Measurements from ENCODE around the gene KNDC1.
A peak's percentile ranks its signal among the peaks of the same experiment; 100 is the strongest.

KNDC1 gene

DNA sequence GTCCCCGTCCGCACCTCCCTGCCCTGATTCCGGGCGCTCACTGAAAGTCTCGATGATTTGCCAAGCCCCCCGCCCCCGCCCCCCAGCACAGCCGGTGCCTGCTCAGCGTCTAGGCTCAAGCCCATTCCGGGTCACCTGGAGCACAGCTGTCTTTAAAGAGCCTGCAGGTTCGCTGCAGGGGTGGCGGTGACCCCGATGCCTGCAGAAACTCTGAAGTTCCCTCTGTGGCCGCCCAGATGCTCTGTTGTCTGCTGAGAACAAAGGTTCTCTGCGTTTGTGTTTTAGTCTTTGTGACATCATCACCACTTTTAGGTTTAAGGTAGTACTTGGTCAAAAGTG lies 78.4 kb downstream of the KNDC1 start:
- no peak overlapping the region for H3K4me2 ChIP-seq (ENCODE audit: low read length, poor library complexity, severe bottlenecking)
- no peak overlapping the region for H2BK12ac ChIP-seq (ENCODE audit: low read length in 2 of 2)
- H2AK5ac ChIP-seq (ENCODE audit: low read length, severe bottlenecking), result no peak overlapping the region
- H3K79me1 ChIP-seq (replicated peaks; ENCODE audit: low read length, poor library complexity, severe bottlenecking), result no peaks in the 10 kb centered on the region
- peaks cover 67 to 75% of the 10 kb centered on the region in 2 experiments for H3K27me3 ChIP-seq (ENCODE audit: control insufficient read depth in 1 of 2, insufficient read depth in 1 of 2, low read length in 2 of 2)
- no peak overlapping the region for H3K27ac ChIP-seq (ENCODE audit: low read length, poor library complexity, severe bottlenecking)
- H2BK120ac ChIP-seq (ENCODE audit: low read depth, low read length), result no peak overlapping the region
- no peak for DNase-seq
- H3K14ac ChIP-seq (ENCODE audit: low read length in 2 of 2), result no peak overlapping the region
- H3K4me1 ChIP-seq (ENCODE audit: control insufficient read depth, insufficient read depth, low read depth, low read length), result peaks cover 28% of the 10 kb centered on the region
- no peak overlapping the region for H4K91ac ChIP-seq (ENCODE audit: low read length)
- H3K23ac ChIP-seq (ENCODE audit: low read length in 2 of 2), result no peak overlapping the region
- no peak overlapping the region for H3K4me3 ChIP-seq (ENCODE audit: insufficient read depth in 1 of 2, low read depth in 1 of 2, low read length in 2 of 2)
- no peaks in the 10 kb centered on the region for H3K36me3 ChIP-seq (ENCODE audit: control insufficient read depth in 1 of 2, insufficient read depth in 2 of 2, low read depth in 1 of 2, low read length in 2 of 2)
- no peak overlapping the region for H4K8ac ChIP-seq (ENCODE audit: low read length)
- H2BK5ac ChIP-seq (ENCODE audit: low read depth, low read length, poor library complexity, severe bottlenecking), result no peak overlapping the region
- no peak overlapping the region for H3K9ac ChIP-seq (ENCODE audit: low read length)
- no peak overlapping the region for H2AFZ ChIP-seq (ENCODE audit: low read depth, low read length)
- H3K18ac ChIP-seq (ENCODE audit: low read depth in 1 of 2, low read length in 2 of 2), result no peak overlapping the region
- H3K4ac ChIP-seq (ENCODE audit: low read depth in 1 of 2, low read length in 2 of 2), result no peak overlapping the region
- H2BK15ac ChIP-seq (ENCODE audit: low read depth, poor library complexity, severe bottlenecking), result no peak overlapping the region
- 11% methylated on average over 14 of the region's 15 CpGs for WGBS
- no peaks in the 10 kb centered on the region for H3K9me3 ChIP-seq (ENCODE audit: control insufficient read depth, low read length)

DNA sequence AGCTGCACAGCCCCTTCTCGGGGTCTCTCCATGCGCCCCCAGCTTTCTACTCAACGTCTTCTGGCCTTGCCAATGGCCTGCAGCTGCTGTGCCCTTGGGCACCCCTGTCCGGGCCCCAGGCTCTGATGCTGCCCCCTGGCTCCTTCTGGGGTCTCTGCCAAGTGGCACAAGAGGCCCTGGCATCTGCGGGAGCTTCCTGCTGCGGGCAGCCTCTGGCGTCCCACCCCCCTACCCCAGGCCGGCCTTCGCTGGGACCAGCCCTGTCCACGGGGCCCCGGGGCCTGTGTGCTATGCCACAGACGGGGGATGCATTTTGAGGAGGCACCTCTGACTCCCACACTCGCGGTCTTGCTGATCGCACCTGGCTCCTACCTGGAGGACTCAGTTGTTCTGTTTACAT lies 80.0 kb downstream of the KNDC1 start:
- Histone ChIP-seq H3K36me3 (ENCODE audit: control insufficient read depth in 1 of 2, insufficient read depth in 2 of 2, low read depth in 1 of 2, low read length in 2 of 2) (no peaks in the 10 kb centered on the region), H3K14ac (ENCODE audit: low read length in 2 of 2) (no peak overlapping the region)

DNA sequence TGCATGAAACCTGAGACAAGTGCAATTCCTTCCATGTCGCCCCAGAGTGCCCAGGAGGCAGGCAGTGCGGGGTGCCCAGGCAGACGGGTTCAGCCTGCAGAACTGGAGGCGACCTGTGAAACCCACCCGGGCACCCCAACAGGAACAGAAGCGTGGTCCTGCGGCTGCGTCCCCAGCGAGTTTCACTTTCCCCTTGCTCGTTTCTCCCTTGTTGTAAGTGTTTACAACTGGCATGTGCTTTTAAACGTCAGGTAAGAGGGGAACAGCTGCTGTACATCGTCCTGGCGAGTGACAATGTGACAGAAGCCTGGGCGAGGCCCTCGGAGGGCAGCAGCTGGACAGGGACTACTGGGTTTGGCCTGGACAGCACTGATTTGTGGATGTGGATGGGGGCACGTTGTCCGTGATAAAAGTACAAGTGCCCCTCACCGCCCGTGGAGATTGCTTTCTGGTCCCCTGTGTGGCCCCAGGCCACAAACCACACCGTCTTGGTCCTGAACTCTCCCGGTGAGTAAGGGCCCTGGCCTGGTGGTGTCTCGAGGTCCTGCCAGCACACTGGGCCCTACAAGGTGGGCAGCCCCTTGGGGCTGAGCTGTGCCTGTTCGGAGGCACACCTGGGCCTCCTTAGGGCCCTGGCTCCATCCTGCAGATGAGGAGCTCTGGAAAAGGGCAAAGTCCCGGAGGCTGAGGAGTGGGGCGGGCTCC lies 81.6 kb downstream of the KNDC1 start:
- Histone ChIP-seq H3K9me3 (ENCODE audit: control insufficient read depth, low read length) (no peaks in the 10 kb centered on the region), H3K79me1 (replicated peaks; ENCODE audit: low read length, poor library complexity, severe bottlenecking) (no peaks in the 10 kb centered on the region), H3K18ac (ENCODE audit: low read depth in 1 of 2, low read length in 2 of 2) (no peak overlapping the region), H2BK5ac (ENCODE audit: low read depth, low read length, poor library complexity, severe bottlenecking) (no peak overlapping the region), H3K4me3 (ENCODE audit: insufficient read depth in 1 of 2, low read depth in 1 of 2, low read length in 2 of 2) (no peak overlapping the region), H3K4me1 (ENCODE audit: control insufficient read depth, insufficient read depth, low read depth, low read length) (peaks cover 19% of the 10 kb centered on the region), H3K9ac (ENCODE audit: low read length) (no peak overlapping the region), H3K23ac (ENCODE audit: low read length in 2 of 2) (no peak overlapping the region), H3K27ac (ENCODE audit: low read length, poor library complexity, severe bottlenecking) (no peak overlapping the region), H3K4me2 (ENCODE audit: low read length, poor library complexity, severe bottlenecking) (no peak overlapping the region), H3K14ac (ENCODE audit: low read length in 2 of 2) (no peak overlapping the region), H2BK12ac (ENCODE audit: low read length in 2 of 2) (no peak overlapping the region), H2AFZ (ENCODE audit: low read depth, low read length) (no peak overlapping the region), H2BK120ac (ENCODE audit: low read depth, low read length) (no peak overlapping the region), H2BK15ac (ENCODE audit: low read depth, poor library complexity, severe bottlenecking) (no peak overlapping the region), H4K8ac (ENCODE audit: low read length) (no peak overlapping the region), H3K36me3 (ENCODE audit: control insufficient read depth in 1 of 2, insufficient read depth in 2 of 2, low read depth in 1 of 2, low read length in 2 of 2) (no peaks in the 10 kb centered on the region), H4K91ac (ENCODE audit: low read length) (no peak overlapping the region), H3K4ac (ENCODE audit: low read depth in 1 of 2, low read length in 2 of 2) (no peak overlapping the region), H2AK5ac (ENCODE audit: low read length, severe bottlenecking) (no peak overlapping the region), H3K27me3 (ENCODE audit: control insufficient read depth in 1 of 2, insufficient read depth in 1 of 2, low read length in 2 of 2) (peaks cover 51 to 82% of the 10 kb centered on the region in 2 experiments)
- 83% methylated on average over 25 of the region's 25 CpGs for whole genome bisulfite sequencing
- DNase-seq, result no peak

More for the DNA sequence above, 80.0 kb downstream of the KNDC1 start:
- H4K8ac ChIP-seq (ENCODE audit: low read length), result no peak overlapping the region
- no peak overlapping the region for H3K18ac ChIP-seq (ENCODE audit: low read depth in 1 of 2, low read length in 2 of 2)
- no peak overlapping the region for H2AFZ ChIP-seq (ENCODE audit: low read depth, low read length)
- no peak overlapping the region for H2BK5ac ChIP-seq (ENCODE audit: low read depth, low read length, poor library complexity, severe bottlenecking)
- H2BK120ac ChIP-seq (ENCODE audit: low read depth, low read length), result no peak overlapping the region
- no peak overlapping the region for H3K9ac ChIP-seq (ENCODE audit: low read length)
- H3K9me3 ChIP-seq (ENCODE audit: control insufficient read depth, low read length), result no peaks in the 10 kb centered on the region
- no peaks in the 10 kb centered on the region for H3K79me1 ChIP-seq (replicated peaks; ENCODE audit: low read length, poor library complexity, severe bottlenecking)
- no peak overlapping the region for H2AK5ac ChIP-seq (ENCODE audit: low read length, severe bottlenecking)
- no peak overlapping the region for H3K27ac ChIP-seq (ENCODE audit: low read length, poor library complexity, severe bottlenecking)
- H3K23ac ChIP-seq (ENCODE audit: low read length in 2 of 2), result no peak overlapping the region
- no peak overlapping the region for H3K4ac ChIP-seq (ENCODE audit: low read depth in 1 of 2, low read length in 2 of 2)
- no peak overlapping the region for H2BK12ac ChIP-seq (ENCODE audit: low read length in 2 of 2)
- H3K4me3 ChIP-seq (ENCODE audit: insufficient read depth in 1 of 2, low read depth in 1 of 2, low read length in 2 of 2), result no peak overlapping the region
- no peak overlapping the region for H3K4me2 ChIP-seq (ENCODE audit: low read length, poor library complexity, severe bottlenecking)
- DNase-seq, result no peak
- H3K27me3 ChIP-seq (ENCODE audit: control insufficient read depth in 1 of 2, insufficient read depth in 1 of 2, low read length in 2 of 2), result peaks cover 61 to 79% of the 10 kb centered on the region in 2 experiments
- H2BK15ac ChIP-seq (ENCODE audit: low read depth, poor library complexity, severe bottlenecking), result no peak overlapping the region
- peaks cover 28% of the 10 kb centered on the region for H3K4me1 ChIP-seq (ENCODE audit: control insufficient read depth, insufficient read depth, low read depth, low read length)
- 83% methylated on average over 15 of the region's 15 CpGs for WGBS
- no peak overlapping the region for H4K91ac ChIP-seq (ENCODE audit: low read length)

DNA sequence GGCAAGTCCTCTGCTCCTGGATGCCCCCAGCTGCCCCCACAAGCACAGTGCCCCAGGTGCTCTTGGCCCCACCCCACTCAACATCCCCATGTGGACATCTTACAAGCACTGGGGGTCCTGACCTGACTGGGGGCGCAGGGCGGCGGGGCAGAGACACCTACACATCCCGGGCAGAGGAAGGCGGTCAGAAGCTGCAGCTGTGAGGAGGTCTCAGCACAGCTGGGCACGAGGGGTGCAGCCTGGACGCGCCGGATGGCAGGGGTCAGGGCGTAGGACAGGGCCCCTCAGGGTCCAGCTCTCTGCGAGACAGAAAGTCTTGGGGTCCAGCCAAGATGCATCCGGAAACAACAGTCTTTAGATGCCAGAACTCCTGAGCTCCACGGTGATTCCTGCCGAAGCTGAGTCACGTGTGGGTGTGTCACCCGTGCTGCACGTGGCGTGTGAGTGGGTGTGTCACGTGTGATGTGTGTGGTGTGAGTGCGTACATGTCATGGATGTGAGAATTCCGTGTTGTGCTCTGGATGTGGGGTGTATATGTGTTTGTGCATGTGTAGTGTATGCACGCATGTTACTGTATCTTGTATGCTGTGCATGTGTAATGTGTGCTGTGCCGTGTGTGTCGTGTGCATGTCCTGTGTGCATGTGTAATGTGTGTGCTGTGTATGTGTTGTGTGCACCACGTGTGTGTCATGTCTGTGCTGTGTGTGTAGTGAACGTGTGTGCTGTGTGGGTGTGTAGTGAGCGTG lies 82.8 kb downstream of the KNDC1 start:
- no peak overlapping the region for H3K4me3 ChIP-seq (ENCODE audit: insufficient read depth in 1 of 2, low read depth in 1 of 2, low read length in 2 of 2)

More for the DNA sequence above, 82.8 kb downstream of the KNDC1 start:
- 81% methylated on average over 26 of the region's 27 CpGs for WGBS
- no peak overlapping the region for H2AK5ac ChIP-seq (ENCODE audit: low read length, severe bottlenecking)
- peak overlapping the region in 1 of 2 experiments; percentile 38 for H3K18ac ChIP-seq (ENCODE audit: low read depth in 1 of 2, low read length in 2 of 2)
- peak overlapping the region in 1 of 2 experiments; percentile 88 for H3K14ac ChIP-seq (ENCODE audit: low read length in 2 of 2)
- no peaks in the 10 kb centered on the region for H3K9me3 ChIP-seq (ENCODE audit: control insufficient read depth, low read length)
- H3K4me2 ChIP-seq (ENCODE audit: low read length, poor library complexity, severe bottlenecking), result no peak overlapping the region
- peaks cover 44 to 80% of the 10 kb centered on the region in 2 experiments for H3K27me3 ChIP-seq (ENCODE audit: control insufficient read depth in 1 of 2, insufficient read depth in 1 of 2, low read length in 2 of 2)
- no peak overlapping the region for H3K4ac ChIP-seq (ENCODE audit: low read depth in 1 of 2, low read length in 2 of 2)
- no peak overlapping the region for H2BK12ac ChIP-seq (ENCODE audit: low read length in 2 of 2)
- no peak overlapping the region for H2BK120ac ChIP-seq (ENCODE audit: low read depth, low read length)
- H4K91ac ChIP-seq (ENCODE audit: low read length), result no peak overlapping the region
- no peak overlapping the region for H4K8ac ChIP-seq (ENCODE audit: low read length)
- no peak overlapping the region for H2BK15ac ChIP-seq (ENCODE audit: low read depth, poor library complexity, severe bottlenecking)
- H3K9ac ChIP-seq (ENCODE audit: low read length), result no peak overlapping the region
- H3K27ac ChIP-seq (ENCODE audit: low read length, poor library complexity, severe bottlenecking), result no peak overlapping the region
- H2BK5ac ChIP-seq (ENCODE audit: low read depth, low read length, poor library complexity, severe bottlenecking), result no peak overlapping the region
- H2AFZ ChIP-seq (ENCODE audit: low read depth, low read length), result no peak overlapping the region
- H3K23ac ChIP-seq (ENCODE audit: low read length in 2 of 2), result no peak overlapping the region
- H3K79me1 ChIP-seq (replicated peaks; ENCODE audit: low read length, poor library complexity, severe bottlenecking), result no peaks in the 10 kb centered on the region
- no peaks in the 10 kb centered on the region for H3K36me3 ChIP-seq (ENCODE audit: control insufficient read depth in 1 of 2, insufficient read depth in 2 of 2, low read depth in 1 of 2, low read length in 2 of 2)
- H3K4me1 ChIP-seq (ENCODE audit: control insufficient read depth, insufficient read depth, low read depth, low read length), result peaks cover 8% of the 10 kb centered on the region
- DNase-seq, result no peak
